HT-29 (cell line): ENCODE results near the gene SMOC2. TPM values are rescaled to one million over a fixed set of nuclear protein-coding genes. Genes with fewer than 3 reads are reported as not detected.

Source experiments
- DNase-seq: peaks from one replicate; pipeline ENCODE4 v3.0.0-alpha.2; 2015; ENCODE audit warnings: low spot score
- total RNA-seq: library from RNA; depleted of rRNA; stranded (reverse); fragments of >200 nt; shearing (Covaris generic); gene quantifications from 2 replicates; pipeline ENCODE4 v1.2.3, GENCODE V29; 2014

SMOC2 gene
- total RNA-seq, 1 experiment from 2014 or later: not detected

DNA sequence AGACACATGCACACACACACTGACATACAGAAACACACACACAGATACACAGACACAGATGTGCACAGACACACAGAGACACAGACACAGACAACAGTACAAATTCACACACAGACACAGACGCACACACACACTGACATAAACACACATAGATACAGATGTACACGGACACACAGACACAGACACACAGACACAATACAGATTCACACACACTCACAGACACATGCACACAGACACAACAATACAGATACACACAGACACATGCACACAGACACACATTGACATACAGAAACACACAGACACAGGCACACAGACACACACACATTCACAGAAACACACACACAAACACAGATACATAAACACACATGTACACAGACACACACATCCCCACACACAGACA is 183.6 kb downstream of the SMOC2 start:
- DNase-seq: no peak

DNA sequence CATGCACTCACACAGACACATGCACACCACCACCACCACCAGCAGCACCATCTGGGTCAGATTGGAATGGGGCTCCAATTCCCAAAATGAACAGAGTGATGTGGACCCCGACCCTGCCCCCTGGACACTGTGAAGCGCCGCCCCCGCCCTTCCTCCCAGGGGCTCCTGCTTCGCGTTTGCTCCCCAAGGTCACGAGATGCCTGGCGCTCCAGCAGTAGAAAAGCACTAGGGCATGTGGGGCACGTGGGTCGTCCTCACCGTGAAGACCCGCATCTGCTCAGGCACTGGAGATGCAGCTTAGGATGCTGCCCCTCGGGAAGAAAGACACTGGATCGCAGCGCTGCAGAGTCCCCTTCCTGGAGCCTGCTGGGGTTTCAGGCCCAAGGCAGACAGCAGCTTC is 184.0 kb downstream of the SMOC2 start:
- no peak for DNase-seq

DNA sequence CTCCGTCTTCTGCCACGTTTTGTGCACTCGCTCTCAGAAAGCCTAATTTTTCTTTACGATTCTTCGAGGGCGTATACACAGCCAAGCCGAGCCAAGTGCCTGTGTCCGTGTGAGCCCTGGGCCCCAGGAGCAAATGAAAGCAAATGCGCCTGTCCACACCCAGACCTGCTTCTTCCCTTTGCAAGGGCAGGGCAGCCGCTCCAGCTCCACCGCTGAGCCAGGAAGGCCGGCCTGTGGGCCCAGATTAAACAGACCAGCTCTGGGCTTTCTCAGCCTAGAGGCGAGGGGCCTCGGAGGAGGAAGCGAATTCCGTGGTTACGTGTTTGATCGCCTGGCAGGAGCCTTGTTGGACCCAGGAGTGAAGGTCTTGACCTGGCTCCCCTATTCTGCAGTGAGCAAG is 184.6 kb downstream of the SMOC2 start:
- no peak for DNase-seq

DNA sequence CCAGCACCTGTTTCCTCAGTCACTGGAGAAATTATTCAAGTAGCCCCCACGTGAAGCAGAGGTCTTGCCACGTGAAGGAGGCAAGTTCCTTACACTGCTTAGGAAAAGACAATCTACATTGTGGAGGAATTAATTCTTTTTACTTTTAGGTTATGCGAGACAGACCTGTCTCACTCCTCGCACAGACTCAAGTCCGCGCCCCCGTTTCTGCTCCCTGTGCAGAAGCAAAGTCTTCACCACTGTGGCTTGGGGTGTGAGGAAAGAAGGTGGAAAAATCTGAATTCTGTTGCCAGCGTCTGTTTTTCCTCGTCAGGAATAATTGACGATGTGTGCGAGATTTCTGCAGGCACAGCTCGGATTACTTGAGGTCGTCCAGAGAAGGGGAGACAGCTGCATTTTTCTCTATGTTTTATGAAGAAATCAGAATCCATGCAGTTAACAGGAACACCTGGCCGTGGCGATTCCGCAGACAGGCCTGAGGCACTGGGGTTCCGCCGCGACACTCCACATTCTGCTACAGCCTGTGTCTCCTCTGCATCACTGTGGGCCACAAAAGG is 185.1 kb downstream of the SMOC2 start:
- DNase-seq: no peak

DNA sequence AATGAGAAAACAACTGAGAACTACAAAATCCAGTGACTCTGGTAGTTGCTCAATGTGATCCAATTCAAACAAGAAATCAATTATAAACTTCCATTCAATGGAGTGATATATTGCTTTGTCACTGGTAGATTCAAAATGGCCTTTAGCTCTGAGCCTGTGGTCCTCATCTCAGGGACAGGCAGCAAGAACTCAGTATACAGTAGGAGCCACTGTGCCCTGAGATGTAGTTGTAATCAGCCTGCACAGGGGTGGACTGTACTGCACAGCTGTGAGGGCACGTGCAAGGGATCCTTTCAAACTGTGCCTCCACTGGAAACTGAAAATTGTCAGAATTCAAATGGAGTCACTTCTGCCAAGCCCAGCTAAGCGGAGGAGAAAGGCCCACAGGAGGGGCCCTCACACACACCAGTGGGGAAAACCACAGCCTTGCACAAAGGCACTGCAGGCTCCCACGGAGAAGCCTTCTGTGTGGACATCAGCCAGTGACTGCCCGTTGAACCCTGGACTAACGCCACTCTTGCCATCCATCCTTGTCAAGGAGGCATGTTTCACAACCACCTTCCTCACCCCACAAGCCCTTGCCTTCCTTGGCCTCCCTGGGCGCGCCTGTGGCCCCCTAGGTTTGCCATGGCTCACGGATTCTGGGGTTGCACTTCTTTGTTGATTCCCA is 186.7 kb downstream of the SMOC2 start:
- no peak for DNase-seq

DNA sequence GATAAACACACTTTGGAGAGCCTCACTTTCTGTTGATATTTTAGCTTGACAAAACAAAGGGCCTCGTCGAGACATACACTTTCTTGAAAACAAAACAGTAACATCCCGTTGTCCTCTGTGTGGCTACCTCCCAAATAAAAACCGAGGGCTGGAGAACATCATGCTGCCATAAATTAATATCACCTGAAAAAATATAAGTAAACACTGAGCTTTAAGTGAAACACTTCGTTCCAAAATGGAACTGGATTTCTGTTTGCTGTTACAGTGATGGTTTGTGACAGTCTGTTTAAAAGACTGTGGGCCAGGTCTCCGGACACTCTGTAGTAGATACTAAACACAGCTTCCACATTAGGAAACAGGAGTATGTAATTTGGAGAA is 187.2 kb downstream of the SMOC2 start:
- DNase-seq: no peak

DNA sequence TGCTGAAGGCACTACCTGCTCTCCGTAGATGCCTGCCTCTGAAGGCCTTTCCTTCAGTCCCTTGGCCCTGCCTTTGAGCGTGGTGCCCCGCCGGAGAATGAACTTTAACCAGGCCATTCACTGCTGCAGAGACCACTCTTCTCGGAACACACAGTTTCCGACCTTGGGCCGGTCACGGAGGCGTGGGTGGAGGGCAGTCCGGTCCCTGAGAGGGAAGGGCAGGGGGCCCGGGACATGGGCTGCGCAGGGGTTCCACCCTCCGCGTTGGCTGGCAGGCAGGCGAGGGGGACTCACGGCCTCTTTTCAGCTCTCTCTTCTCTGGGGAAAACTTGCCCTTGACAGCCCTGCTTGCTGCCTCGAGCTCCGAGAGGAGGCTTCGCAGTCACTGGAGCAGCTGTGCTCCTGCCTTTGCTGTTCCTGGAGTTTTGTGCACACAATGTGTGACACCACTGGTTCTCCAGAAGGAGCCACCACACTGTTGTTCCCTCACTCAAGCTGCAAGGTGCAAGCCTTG is 187.8 kb downstream of the SMOC2 start:
- no peak for DNase-seq

DNA sequence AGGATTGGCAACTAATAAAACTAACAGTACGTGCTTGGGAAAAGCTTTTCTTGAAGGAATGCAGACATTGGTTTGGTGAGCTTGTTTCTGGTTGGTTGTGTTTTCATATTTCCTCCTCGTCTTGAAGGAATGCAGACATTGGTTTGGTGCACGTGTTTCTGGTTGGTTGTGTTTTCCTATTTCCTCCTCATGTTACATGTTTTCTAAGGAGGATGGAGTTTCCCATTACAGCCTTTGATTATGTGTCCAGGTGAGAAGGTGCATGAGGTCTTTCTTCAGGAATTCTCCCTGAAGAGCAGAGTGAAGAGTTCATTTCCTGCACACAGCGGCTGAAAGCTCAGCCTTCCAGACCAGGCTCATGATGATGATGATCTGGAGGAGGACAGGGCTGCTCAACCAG is 190.6 kb downstream of the SMOC2 start:
- no peak for DNase-seq

DNA sequence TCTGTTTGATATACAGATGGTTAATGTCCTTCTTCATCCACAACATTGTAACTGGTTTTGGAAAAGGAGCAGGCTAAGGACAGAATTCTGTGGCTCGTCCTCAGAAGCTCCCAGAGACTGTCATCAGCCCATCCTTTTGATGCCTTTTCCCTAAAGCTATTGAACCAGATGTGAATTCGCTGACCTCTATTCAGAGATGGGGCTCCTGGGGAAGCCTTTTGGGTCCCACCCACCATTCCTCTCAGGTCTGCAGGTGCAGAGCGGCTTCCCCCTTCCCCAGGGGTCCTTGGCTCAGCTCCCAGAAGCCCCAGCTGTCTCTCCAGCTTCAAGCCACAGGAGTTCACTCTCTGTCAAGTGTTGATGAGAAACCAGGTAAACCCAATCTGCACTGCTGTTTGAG is 191.7 kb downstream of the SMOC2 start:
- no peak for DNase-seq

DNA sequence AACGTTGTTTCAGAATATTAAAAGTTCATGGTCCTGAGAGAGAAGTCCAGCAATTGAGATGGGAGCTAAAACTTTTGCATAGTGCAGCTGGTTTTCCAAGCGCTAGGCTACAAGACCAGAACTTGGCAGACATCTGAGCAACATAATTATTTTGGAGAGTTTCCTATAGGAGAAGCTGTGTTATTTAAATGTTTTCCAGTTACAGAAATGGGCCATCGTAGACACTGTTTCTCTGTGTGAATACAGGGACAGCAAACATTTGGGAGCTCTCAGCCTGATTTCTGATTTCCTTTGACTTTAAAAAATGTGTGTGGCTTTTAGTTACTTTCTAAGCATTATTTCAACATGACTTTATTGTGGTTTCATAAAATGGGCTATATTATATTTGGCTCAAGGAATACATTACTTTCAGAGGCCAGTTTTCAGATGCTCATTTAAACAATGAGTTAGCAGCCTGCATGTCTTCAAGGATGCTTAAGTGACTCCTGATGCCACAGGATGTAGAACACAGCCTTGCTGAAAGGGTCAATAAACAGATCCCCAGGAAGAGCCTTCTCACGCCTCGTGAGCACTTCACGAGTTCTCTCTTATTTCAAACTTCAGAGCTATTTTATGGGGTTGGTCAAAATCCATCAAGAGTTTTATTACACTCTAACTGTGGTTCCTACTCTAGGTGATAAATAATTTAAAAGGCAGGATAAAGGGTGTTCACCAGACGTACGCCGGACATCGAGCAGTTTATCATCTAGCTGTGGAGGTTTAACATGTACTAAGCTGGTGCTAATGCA is 193.8 kb downstream of the SMOC2 start:
- no peak for DNase-seq

DNA sequence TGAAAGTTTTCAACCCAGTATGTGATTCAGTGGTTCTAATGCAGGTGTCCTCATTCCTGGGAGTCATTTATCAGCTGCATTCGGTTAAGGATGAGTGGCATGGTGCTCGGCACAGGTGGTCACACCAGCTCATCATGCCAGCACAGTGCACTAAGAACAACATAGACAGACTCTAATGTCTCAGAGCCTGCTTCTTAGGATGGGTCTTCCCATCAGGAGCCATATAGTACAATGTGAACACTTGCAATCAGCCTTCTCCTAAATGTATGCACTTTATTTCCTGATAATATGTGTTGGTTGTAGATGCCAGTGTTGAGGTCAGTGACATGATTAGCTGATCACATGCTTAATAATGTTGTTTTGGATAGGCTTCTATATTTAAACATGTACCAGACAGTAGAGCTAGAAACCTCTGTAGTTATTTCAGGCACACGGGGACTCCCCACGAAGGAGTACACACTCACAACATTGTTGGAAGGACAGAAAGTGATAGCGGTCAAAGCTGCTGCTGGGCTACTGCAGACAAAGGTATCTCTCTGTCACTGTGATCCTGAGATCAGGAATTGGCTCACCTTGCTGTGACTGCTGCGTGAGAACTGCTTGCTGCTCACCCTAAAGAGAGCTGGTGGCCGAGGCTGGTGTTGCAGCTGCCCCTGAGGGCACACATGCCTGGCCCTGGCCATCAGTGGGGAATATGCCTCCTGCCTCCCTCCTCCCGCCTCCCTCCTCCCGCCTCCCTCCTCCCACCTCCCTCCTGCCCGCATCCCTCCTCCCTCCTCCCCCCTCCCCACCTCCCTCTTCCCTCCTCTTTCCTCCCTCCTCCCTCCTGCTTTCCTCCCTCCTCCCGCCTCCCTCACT is 195.4 kb downstream of the SMOC2 start:
- DNase-seq: no peak

DNA sequence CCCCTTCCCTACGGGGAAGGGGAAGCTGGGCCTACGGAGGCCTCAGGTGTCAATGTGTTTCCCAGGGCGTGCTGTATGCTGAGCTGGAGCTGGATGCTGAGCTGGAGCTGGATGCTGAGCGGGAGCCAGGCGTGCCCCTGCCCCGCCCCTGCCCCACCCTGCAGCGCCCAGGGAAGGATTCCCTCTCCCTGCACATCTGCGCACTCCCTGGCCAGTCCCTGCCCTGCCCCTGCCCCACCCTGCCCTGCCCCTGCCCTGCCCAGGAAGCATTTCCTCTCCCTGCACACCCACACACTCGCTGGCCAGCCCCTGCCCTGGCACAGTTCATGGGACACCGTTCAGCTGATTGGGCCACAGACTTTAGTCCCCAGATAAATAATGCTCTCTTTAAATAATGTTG is 196.8 kb downstream of the SMOC2 start:
- DNase-seq: no peak

DNA sequence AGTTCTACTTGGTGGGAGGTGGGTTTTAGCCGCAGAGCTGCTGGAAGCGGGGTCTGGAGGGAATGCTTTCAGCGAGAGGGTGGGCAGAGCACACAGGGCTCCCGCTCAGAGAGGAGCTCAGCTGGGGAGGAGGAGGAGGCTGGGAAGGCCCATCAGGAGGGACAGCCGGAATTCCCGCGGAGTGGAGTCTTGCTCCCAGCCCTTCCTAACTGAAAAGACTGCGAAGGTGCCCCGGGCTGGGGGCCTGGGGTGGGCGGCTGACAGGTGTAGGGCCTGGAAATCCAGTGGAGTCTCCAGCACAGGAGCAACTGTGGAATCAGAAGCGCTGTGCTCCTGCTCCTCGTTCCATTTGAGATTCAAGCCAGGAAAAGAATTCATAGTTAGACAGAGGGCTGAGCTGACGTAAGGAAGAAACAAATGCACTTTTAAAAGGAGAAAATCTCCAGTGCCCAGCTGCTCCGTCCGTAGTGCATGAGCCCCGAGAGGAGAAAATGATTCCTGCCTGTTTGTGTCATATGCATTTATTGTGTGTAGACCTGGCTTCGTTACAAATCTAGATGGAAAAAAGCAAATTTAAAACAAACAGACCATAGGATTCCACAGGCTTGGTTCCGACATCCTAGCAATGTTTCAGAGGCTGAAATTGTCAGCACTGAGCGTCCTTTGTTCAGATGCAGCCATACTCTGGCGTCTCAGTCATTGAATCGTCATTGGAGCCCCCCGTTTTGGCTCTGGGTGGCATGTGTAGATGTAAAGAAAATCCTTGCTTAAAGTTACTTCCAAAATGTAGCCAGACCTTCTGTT is 197.7 kb downstream of the SMOC2 start:
- no peak for DNase-seq

DNA sequence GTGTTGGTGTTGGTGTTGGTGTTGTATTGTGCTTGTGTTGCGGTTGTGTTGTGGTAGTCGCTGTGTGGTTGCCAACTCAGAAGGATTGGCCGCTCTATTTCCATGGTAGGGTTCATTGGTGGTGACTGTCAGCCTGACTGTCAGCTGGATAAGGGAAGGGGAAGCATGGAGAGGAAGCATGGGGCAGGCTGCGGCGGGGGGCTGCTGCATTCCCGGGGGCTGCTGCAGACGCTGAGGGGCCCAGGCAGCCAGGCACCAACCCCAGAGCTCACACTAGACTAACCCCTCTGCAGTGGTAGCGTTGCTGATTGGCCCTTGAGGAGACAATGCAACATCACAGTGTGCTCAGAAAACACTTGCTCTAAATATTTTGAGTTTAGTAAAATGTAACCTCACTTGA is 199.2 kb downstream of the SMOC2 start:
- no peak for DNase-seq

DNA sequence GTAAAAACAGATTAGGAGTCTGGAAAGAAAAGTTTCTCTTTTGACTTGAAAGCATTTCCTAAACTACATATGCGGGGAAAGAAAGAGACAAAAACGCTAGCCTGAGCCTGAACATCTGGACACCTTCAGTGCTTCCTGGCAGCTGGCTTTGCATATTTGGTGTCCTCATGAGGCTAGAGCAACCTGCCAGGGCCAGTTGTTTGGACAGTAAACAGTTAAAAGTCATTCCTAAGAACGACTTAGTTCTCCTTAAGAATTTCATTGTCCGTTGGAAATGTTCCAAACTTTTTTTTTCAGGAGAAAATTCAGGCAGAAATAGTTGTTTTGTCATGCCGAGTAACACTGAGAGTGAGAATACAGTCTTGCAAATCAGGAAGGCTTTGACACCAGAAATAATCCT is 199.8 kb downstream of the SMOC2 start:
- no peak for DNase-seq

DNA sequence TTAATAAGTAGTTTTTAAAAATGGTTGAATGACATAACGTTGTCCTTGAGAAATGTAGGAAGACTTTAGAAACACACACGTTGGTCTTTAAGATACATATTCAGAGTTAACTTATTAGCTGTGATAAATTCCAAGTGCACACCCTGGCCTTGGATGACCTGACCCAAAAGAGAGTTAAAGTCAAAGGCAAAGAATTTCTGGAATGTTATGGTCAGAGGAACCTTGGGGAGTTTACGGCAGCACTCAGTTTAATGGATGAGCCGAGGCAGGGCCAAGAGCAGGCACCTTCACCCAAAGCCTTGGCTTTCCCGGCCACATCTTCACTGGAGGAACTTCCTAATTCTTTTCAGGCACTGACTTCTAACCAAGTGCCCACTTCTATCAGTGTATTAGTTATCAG is 200.5 kb downstream of the SMOC2 start:
- no peak for DNase-seq

DNA sequence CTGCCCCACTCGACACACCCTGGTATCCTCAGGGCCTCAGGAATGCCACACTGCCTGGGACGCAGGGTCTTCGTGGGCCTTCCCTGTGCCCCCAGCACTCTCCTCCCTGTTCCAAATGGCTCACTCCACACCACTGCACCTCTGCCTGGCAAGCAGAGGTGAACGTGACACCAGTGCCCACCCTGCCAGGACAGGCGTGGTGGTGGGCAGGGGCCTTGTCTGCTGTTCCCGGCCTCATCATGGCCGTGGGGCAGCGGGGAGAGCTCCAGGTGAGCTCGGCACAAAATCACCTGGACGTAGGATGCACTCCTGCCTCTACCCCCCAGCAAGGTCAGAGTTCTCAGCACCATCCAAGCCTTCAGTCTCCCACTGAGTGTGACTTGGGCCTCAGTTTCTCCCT is 202.4 kb downstream of the SMOC2 start:
- no peak for DNase-seq

DNA sequence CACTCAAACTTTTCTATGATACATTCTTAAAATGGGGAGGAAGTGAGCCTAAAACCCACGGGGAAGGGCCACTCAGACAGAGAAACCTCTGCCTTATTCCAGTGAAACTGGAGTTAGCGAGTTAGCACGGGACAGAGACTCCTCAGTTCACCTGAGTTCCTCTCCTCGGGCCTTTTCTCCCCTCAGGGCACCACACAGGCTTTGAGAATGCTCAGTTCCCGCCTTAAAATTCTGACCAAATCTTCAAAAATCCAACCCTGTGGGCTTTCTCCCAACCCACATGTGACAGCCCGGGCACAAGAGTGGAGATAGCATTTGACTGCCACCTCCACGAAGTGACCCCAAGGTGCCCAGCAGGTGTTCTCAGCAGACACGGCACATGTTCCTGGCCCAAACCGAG is 204.3 kb downstream of the SMOC2 start:
- DNase-seq: no peak

DNA sequence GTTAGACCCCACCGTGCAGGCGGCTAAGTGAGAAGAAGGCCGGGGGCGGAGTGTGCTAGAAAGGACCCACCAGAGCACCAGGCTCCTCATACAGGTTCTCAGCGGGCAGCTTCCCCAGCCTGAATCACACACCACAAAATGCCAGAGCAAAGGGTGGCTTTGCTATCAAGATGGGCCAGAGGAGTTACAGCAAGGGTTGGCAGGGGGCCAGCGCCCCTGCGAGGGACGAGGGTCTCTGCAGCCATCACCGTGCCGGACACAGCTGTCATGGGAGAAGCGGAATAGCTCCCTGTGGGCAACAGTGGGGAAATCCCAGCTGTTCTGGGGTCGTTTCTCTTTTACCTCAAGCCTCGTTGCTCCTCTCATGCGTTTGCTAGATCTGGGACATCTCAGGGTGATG is 206.3 kb downstream of the SMOC2 start:
- no peak for DNase-seq

DNA sequence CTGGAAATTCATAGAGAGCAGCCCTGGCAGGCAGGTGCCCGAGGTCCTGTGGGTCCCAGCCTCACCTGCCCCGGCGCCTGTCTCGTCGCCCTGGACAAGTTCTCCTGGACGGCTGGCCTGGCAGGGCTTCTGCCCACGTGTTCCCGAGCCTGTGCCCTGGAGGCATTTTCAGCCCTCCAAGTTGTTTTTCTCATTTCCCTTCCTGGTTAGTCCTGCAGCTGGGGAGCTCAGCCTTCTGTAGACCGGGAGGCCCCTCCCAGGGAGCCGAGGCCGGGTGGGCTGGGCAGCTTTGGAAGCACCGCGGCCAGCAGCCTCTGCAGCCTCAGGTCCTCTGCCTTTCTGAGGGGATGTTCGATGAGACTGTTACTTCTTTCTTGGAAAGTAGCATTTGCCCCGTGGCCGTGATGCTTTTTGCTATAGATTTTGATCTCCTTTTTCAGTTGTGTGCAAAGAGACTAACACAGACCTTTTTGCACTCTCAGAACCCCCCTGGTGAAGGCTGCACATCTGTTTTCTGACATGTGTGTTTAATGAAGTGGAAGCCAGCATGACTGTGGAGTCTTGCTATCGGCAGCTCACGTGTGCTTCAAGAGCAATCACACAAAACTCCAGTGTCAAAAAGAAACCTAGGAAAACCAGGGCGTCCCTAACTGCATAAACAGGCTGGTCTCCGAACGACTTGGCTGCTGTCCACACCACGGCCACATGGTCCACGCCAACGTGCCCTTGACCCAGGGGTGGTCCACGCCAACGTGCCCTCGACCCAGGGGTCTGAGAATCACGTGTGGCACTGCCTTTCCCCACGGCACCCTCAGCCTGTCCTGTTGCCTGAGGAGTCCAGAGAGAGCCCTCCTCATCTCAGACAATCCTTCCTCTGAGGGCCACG is 207.5 kb downstream of the SMOC2 start:
- DNase-seq: no peak
